GM23338 (cell line): ENCODE data around the gene RNF213. TPM values are rescaled to one million over a fixed set of nuclear protein-coding genes. Genes with fewer than 3 reads are reported as not detected.

Experiments
- ATAC-seq: fragments of 200-7000 bp; cut with Tn5 transposase; 3 replicates; pipeline ENCODE4 v1.9.1; 2020
- DNase-seq: peaks from one replicate; pipeline ENCODE4 v3.0.0-alpha.2; 2015; ENCODE audit warnings: low spot score
- H2AFZ ChIP-seq: fragments of 200-600 bp; sonication (generic); 2 replicates; pipeline ENCODE4 v1.8.0; 2016; ENCODE audit warnings: antibody characterized with exemption, mild to moderate bottlenecking, moderate library complexity
- H3F3A ChIP-seq: fragments of 200-600 bp; sonication (generic); replicated peaks from 2 replicates; pipeline ENCODE4 v1.8.0; 2017; ENCODE audit warnings: antibody characterized with exemption, mixed run types, low read depth
- H3K27ac ChIP-seq: fragments of 200-600 bp; sonication (generic); 2 replicates; pipeline ENCODE4 v1.6.1; 2016; ENCODE audit warnings: low read depth
- H3K27me3 ChIP-seq: fragments of 200-600 bp; sonication (generic); 2 replicates; pipeline ENCODE4 v1.8.0; 2016; ENCODE audit warnings: mild to moderate bottlenecking, mixed run types, moderate library complexity; ENCODE audit not compliant: insufficient read depth
- H3K36me3 ChIP-seq: fragments of 200-600 bp; sonication (generic); 2 replicates; pipeline ENCODE4 v1.8.0; 2016; ENCODE audit warnings: mild to moderate bottlenecking; ENCODE audit not compliant: insufficient read depth
- H3K4me1 ChIP-seq: fragments of 200-600 bp; sonication (generic); 2 replicates; pipeline ENCODE4 v1.8.0; 2016; ENCODE audit warnings: mild to moderate bottlenecking, moderate library complexity; ENCODE audit not compliant: insufficient read depth
- H3K4me2 ChIP-seq: fragments of 200-600 bp; sonication (generic); 2 replicates; pipeline ENCODE4 v1.7.1; 2017; ENCODE audit warnings: mixed run types
- H3K4me3 ChIP-seq: fragments of 200-600 bp; sonication (generic); 2 replicates; pipeline ENCODE4 v1.6.1; 2016; ENCODE audit warnings: mixed run types
- H3K79me2 ChIP-seq: fragments of 200-600 bp; sonication (generic); replicated peaks from 2 replicates; pipeline ENCODE4 v1.8.0; 2017; ENCODE audit warnings: mild to moderate bottlenecking; ENCODE audit not compliant: insufficient read depth
- H3K9me2 ChIP-seq: fragments of 200-600 bp; sonication (generic); 2 replicates; pipeline ENCODE4 v1.8.0; 2017; ENCODE audit not compliant: insufficient read depth
- H4K20me1 ChIP-seq: fragments of 200-600 bp; sonication (generic); replicated peaks from 2 replicates; pipeline ENCODE4 v1.8.0; 2017; ENCODE audit warnings: mild to moderate bottlenecking; ENCODE audit not compliant: insufficient read depth
- H3K27ac Mint-ChIP-seq: 2 replicates; pipeline ENCODE4 v1.8.0; 2020; ENCODE audit warnings: inconsistent platforms, mild to moderate bottlenecking, moderate library complexity, mixed read lengths
- H3K27me3 Mint-ChIP-seq: 3 replicates; pipeline ENCODE4 v1.8.0; 2022; ENCODE audit warnings: low read depth, mild to moderate bottlenecking, moderate library complexity, mixed read lengths, inconsistent platforms; ENCODE audit not compliant: insufficient read depth, poor library complexity
- H3K36me3 Mint-ChIP-seq: 3 replicates; pipeline ENCODE4 v1.8.0; 2021; ENCODE audit warnings: low read depth, mild to moderate bottlenecking, inconsistent platforms, moderate library complexity, mixed read lengths
- H3K4me1 Mint-ChIP-seq: 3 replicates; pipeline ENCODE4 v1.8.0; 2020; ENCODE audit warnings: mild to moderate bottlenecking, inconsistent platforms, mixed read lengths
- H3K4me3 Mint-ChIP-seq: 3 replicates; pipeline ENCODE4 v1.8.0; 2021; ENCODE audit warnings: moderate library complexity, mild to moderate bottlenecking, inconsistent platforms, mixed read lengths
- H3K9me3 Mint-ChIP-seq: 3 replicates; pipeline ENCODE4 v1.8.0; 2020; ENCODE audit warnings: moderate library complexity, mild to moderate bottlenecking, inconsistent platforms, mixed read lengths
- ETS1 ChIP-seq: IDR thresholded peaks from 2 replicates; pipeline ENCODE4 v1.6.1; 2016; ENCODE audit warnings: antibody characterized with exemption
- EZH2 ChIP-seq: fragments of 200-600 bp; sonication (generic); IDR thresholded peaks from one replicate; pipeline ENCODE4 v1.8.0; 2017; ENCODE audit warnings: antibody characterized with exemption, mild to moderate bottlenecking, low read depth; ENCODE audit not compliant: unreplicated experiment
- EZH2phosphoT487 ChIP-seq: fragments of 200-600 bp; sonication (generic); IDR thresholded peaks from one replicate; pipeline ENCODE4 v1.8.1; 2018; ENCODE audit warnings: antibody characterized with exemption; ENCODE audit not compliant: unreplicated experiment
- JUNB ChIP-seq: IDR thresholded peaks from one replicate; pipeline ENCODE4 v1.6.1; 2016; ENCODE audit warnings: antibody characterized with exemption; ENCODE audit not compliant: unreplicated experiment
- NANOG ChIP-seq: IDR thresholded peaks from 2 replicates; pipeline ENCODE4 v1.6.1; 2016; ENCODE audit warnings: antibody characterized with exemption, borderline replicate concordance
- REST ChIP-seq: IDR thresholded peaks from one replicate; pipeline ENCODE4 v1.6.1; 2018; ENCODE audit warnings: antibody characterized with exemption; ENCODE audit not compliant: unreplicated experiment
- ZNF114 ChIP-seq: fragments of 250-450 bp; sonication (Bioruptor Pico); IDR thresholded peaks from 2 replicates; pipeline ENCODE4 v1.5.0; 2020; ENCODE audit warnings: mild to moderate bottlenecking, moderate library complexity
- ZNF331 ChIP-seq: fragments of 250-450 bp; sonication (Bioruptor Pico); IDR thresholded peaks from 2 replicates; pipeline ENCODE4 v1.5.0; 2020; ENCODE audit warnings: low read depth, mild to moderate bottlenecking, moderate library complexity
- polyA plus RNA-seq: library from polyadenylated mRNA; unstranded; fragments of >200 nt; fragmentation: Nextera tagmentation; extraction: Ambion mirVana; gene quantifications from 2 replicates; pipeline ENCODE4 v1.2.1, GENCODE V29; 2016
- total RNA-seq: library from RNA; depleted of rRNA; stranded (reverse); fragments of >200 nt; shearing (Covaris generic); gene quantifications from 2 replicates; pipeline ENCODE4 v1.2.3, GENCODE V29; 2014

The RNF213 gene
- total and polyA plus RNA-seq, 2 experiments from 2014 or later, result 21.2 to 67.2 TPM

- no peak for TF ChIP-seq ETS1
- no peak for TF ChIP-seq ZNF331 (CRISPR knock-in tag)
Measured at GRCh38 chr17:80438806-80439205, 178.2 kb downstream of the RNF213 start (continued).

GRCh38 chr17:80439499-80439898, 178.8 kb downstream of the RNF213 start:
- H2AFZ ChIP-seq, result no peak overlapping the region
- no peak overlapping the region for H3K4me3 ChIP-seq
- ATAC-seq, result no peak
- H3K36me3 Mint-ChIP-seq, result no peaks in the 10 kb centered on the region
- TF ChIP-seq ETS1, result no peak
- no peak for TF ChIP-seq EZH2
- TF ChIP-seq EZH2phosphoT487, result no peak
- no peak for TF ChIP-seq NANOG
- no peak for TF ChIP-seq REST
- TF ChIP-seq ZNF114 (CRISPR knock-in tag), result no peak
- no peak for TF ChIP-seq JUNB
- TF ChIP-seq ZNF331 (CRISPR knock-in tag), result no peak
- no peaks in the 10 kb centered on the region for H3K9me2 ChIP-seq
- H3K4me2 ChIP-seq, result no peak overlapping the region
- H3K27ac Mint-ChIP-seq, result no peak overlapping the region
- H4K20me1 ChIP-seq, result no peaks in the 10 kb centered on the region; the same call in none of the 2 replicates
- H3K4me1 Mint-ChIP-seq, result peaks cover 4% of the 10 kb centered on the region; the same call in 1 of the 3 replicates
- peaks cover 2% of the 10 kb centered on the region; the same call in 1 of the 3 replicates for H3K9me3 Mint-ChIP-seq
- no peaks in the 10 kb centered on the region; the same call in 1 of the 2 replicates for H3K4me1 ChIP-seq
- no peak overlapping the region for H3K27ac ChIP-seq
- no peak overlapping the region for H3K4me3 Mint-ChIP-seq
- H3K27me3 ChIP-seq, result no peaks in the 10 kb centered on the region
- H3F3A ChIP-seq, result 0 out of 2 replicates have a peak, but pooled peaks cover 3% of the 10 kb centered on the region
- DNase-seq, result no peak
- H3K27me3 Mint-ChIP-seq, result peaks cover 17% of the 10 kb centered on the region
- no peaks in the 10 kb centered on the region for H3K79me2 ChIP-seq
- no peaks in the 10 kb centered on the region for H3K36me3 ChIP-seq
